ENCODE results near the gene MTUS2. TPM values are rescaled to one million over a fixed set of nuclear protein-coding genes. Genes with fewer than 3 reads are reported as not detected.

The MTUS2 gene
- polyA plus RNA-seq, 12 donors, result 12.9 to 33.6 (median 20.1) TPM; not detected in 1

GRCh38 chr13:28851422-28851821, 31.3 kb downstream of the MTUS2 start:
- no peak for DNase-seq

DNA sequence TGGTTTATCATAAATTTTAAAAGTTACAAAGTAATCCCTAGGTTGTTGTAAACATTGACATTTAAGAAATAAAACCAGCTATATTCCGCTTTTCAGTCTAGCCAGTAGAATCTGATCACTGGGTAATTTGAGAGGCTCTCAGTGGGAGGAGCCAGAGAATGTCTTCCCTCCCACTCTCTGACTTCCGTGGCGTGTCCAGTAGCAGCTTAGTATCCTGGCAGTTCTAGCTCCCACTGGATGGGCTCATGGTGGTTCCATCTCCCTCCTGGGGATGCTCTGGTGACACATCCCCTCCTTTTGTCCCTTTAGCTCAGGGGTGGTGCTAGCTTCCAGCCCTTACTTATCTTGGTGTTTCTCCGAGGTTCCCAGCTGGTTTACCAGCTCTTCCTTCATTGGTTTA, 34.5 kb downstream of the MTUS2 start:
- no peak for DNase-seq

DNA sequence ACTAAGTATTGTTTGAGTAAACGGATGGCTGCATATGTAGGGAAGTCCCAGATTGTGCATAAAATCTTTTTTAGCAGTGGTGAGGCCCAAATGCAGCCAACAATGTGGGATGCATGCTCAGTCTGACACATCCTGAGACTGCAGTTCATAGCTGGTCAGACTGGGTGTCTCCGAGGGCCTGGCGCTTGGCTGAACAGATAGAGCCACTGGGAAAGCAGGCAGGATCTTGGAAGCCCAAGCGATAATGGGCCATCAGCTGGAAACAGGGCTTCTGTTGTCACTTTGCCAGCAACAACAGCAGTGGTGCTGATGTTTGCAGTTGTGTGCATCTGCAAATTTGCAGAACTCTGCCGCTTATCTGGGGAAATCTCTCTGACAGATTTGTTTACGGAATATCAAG, 36.1 kb downstream of the MTUS2 start:
- DNase-seq, result no peak

- DNase-seq, result no peak
Measured at GRCh38 chr13:28859069-28859468, 38.9 kb downstream of the MTUS2 start.

DNA sequence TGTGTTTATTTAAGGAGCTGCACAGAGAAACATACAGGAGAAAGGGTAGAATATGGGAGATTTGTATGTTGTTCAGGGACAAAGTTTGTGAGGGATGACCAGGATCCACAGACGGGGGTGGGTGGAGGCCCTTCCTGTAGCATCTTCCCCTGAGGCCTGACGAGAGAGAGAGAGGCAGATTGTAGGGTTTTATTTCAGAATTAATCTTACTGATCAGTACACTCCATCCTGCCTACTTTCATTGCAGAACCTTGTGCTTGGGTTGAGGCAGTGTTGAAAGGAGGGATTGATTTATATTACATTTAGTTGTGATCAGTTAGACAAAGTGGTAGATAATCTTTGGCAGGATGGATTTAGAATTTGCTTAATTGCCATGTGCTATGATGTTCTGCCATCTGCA, 39.6 kb downstream of the MTUS2 start:
- DNase-seq, result no peak

GRCh38 chr13:28864544-28864943, 44.4 kb downstream of the MTUS2 start:
- no peak for DNase-seq

GRCh38 chr13:28865149-28865744, 45.1 kb downstream of the MTUS2 start:
- DNase-seq, result no peak

- no peak for DNase-seq
Measured at GRCh38 chr13:28865951-28866350, 45.8 kb downstream of the MTUS2 start.

- no peak for DNase-seq
Measured at GRCh38 chr13:28866932-28867331, 46.8 kb downstream of the MTUS2 start.

GRCh38 chr13:28867564-28867963, 47.4 kb downstream of the MTUS2 start:
- DNase-seq, result no peak

- DNase-seq, result no peak
Measured at GRCh38 chr13:28872427-28873176, 52.5 kb downstream of the MTUS2 start.

GRCh38 chr13:28875846-28876615, 55.9 kb downstream of the MTUS2 start:
- DNase-seq, result no peak

GRCh38 chr13:28877408-28877807, 57.3 kb downstream of the MTUS2 start:
- no peak for DNase-seq

- peak; percentile 11 for DNase-seq
Measured at GRCh38 chr13:28885181-28885580, 65.0 kb downstream of the MTUS2 start.

- DNase-seq, result no peak
Measured at GRCh38 chr13:28889086-28889732, 69.1 kb downstream of the MTUS2 start.

DNA sequence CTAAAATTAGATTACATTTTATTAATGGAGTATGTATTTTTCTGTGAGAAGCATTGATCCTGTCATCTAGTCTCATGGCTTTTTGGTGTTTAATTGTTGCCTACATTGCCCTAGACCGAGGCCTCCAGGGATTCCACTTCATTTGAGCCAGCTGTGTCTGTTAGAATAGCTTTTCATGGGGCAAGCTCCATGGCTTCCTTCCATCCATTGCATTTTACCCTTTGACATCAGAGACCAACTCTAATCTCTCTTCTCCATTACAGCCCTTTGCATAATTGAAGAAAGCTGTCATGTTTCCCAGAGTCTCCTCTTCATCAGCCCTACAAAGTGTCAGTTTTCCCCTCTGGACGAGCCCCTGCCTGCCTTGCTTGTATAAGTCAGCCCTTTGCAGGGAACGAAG, 70.6 kb downstream of the MTUS2 start:
- DNase-seq, result no peak

DNA sequence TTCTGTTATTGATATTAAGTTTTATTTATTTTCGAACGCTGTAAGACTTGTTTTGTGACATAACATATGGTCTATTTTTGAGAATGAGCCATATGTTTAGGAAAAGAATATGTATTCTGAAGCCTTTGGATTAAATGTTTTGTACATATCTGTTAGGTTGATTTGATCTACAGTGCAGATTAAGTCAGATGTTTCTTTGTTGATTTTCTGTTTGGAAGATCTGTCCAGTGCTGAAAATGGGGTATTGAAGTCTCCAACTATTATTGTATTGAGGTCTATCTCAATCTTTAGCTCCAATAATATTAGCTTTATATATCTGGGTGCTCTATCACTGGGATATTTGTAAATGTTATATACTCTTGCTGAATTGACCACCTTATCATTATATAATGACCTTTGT, 97.9 kb downstream of the MTUS2 start:
- no peak for DNase-seq

- DNase-seq, result no peak
Measured at GRCh38 chr13:28922341-28922740, 102.2 kb downstream of the MTUS2 start.

GRCh38 chr13:28935104-28935503, 115.0 kb downstream of the MTUS2 start:
- DNase-seq, result no peak

DNA sequence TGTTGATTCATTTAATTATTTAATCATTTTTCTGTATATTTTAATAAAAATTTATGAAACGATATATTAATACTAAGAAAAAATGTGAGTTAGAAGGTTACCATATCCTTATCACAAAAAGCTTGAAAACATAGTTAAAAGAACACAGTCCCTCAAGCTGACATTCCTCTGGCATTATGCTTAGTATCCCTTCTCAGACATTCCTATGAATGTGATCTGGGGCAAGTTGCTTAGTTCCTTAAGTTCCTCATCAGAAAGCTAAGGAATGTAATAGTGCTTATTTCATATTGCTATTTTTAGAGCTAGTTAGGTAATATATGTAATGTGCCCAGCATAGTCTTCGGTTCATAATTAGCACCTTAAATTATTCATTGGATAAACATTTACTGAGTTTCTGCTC, 122.8 kb downstream of the MTUS2 start:
- DNase-seq, result no peak

- no peak for DNase-seq
Measured at GRCh38 chr13:28953714-28954418, 133.7 kb downstream of the MTUS2 start.

DNA sequence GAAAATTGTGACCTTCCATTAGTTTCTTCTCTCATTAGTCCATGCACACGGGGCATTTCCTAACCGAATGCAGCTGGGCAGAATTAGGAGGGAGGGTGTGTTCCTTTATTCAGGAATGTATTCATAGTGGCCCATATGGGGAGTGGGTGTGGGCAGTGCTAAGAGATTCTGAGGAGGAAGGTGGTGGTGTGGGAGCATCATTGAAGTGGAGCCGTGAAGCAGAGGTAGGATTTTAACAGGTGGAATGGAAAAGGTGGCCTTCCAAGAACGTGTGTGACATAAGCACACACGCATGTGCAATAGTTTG, 134.2 kb downstream of the MTUS2 start:
- DNase-seq, result no peak
